Sigmoid colon (tissue), 7 donors: ENCODE results near the gene FITM1. TPM values are rescaled to one million over a fixed set of nuclear protein-coding genes. Genes with fewer than 3 reads are reported as not detected.

Experiments used
- DNase-seq: peaks from one replicate; pipeline ENCODE4 v3.0.0-alpha.2; 2019
- H3K27ac ChIP-seq, 4 donors: fragments of 200-600 bp; sonication (generic); one replicate each; pipeline ENCODE4 v1.5.1; 2016 to 2019; ENCODE audit warnings: mild to moderate bottlenecking in 1 of 4
- H3K27me3 ChIP-seq, 3 donors: fragments of 200-600 bp; sonication (generic); one replicate each; pipeline ENCODE4 v1.5.1; 2019; ENCODE audit warnings: mild to moderate bottlenecking in 1 of 3
- H3K36me3 ChIP-seq, 4 donors: fragments of 200-600 bp; sonication (generic); one replicate each; pipeline ENCODE4 v1.5.1; 2016 to 2019
- H3K4me1 ChIP-seq, 4 donors: fragments of 200-600 bp; sonication (generic); one replicate each; pipeline ENCODE4 v1.5.1; 2017 to 2019
- H3K4me3 ChIP-seq, 4 donors: fragments of 200-600 bp; sonication (generic); one replicate each; pipeline ENCODE4 v1.5.1; 2017 to 2019; ENCODE audit warnings: mild to moderate bottlenecking in 2 of 4, moderate library complexity in 1 of 4
- H3K9me3 ChIP-seq, 4 donors: fragments of 200-600 bp in 3 of 4; sonication (generic) in 3 of 4; one replicate each; pipeline versions ENCODE4 v1.5.1 to v1.6.1; 2013 to 2019
- CTCF ChIP-seq, 4 experiments: fragments of 450-650 bp in 3 of 4; fragments of 200-600 bp in 1 of 4; IDR thresholded peaks; one replicate each; pipeline ENCODE4 v1.5.1; 2016 to 2019; ENCODE audit warnings: antibody characterized with exemption in 4 of 4, mild to moderate bottlenecking in 3 of 4, moderate library complexity in 2 of 4
- EP300 ChIP-seq, 4 donors: sonication (generic); formaldehyde crosslinking; IDR thresholded peaks; one replicate each; pipeline ENCODE4 v1.6.1; 2017; ENCODE audit warnings: antibody characterized with exemption in 4 of 4
- POLR2A ChIP-seq, 2 donors: fragments of 450-650 bp; IDR thresholded peaks; one replicate each; pipeline ENCODE4 v1.6.1; 2016; ENCODE audit warnings: antibody characterized with exemption in 2 of 2, mild to moderate bottlenecking in 2 of 2, moderate library complexity in 2 of 2
- POLR2AphosphoS5 ChIP-seq, 4 donors: sonication (generic); formaldehyde crosslinking; IDR thresholded peaks; one replicate each; pipeline ENCODE4 v1.6.1; 2017; ENCODE audit warnings: antibody characterized with exemption in 4 of 4
- WGBS, 2 donors: extraction: QIAGEN DNeasy Blood & Tissue Kit; methylation state at CpG; one replicate each; pipeline ENCODE4 v1.1.7; 2013; 5-methylcytosine and 5-hydroxymethylcytosine counted together
- intact Hi-C: fragments of 100-400 bp; cut with DNase I; formaldehyde crosslinking; loops from one replicate; pipeline ENCODE4 v1.15.1; 2023
- polyA plus RNA-seq, 3 donors: library from polyadenylated mRNA; stranded (reverse); fragments of 200-250 nt; gene quantifications; one replicate each; pipeline ENCODE4 v1.2.3, GENCODE V29; 2013
- total RNA-seq, 4 donors: library from RNA; depleted of rRNA; stranded (reverse); fragments of >200 nt; gene quantifications; one replicate each; pipeline ENCODE4 v1.1.0, GENCODE V29; 2016
- donor health status: healthy with polysubstance abuse.
- donor health status: Bipolar disorder and iron deficiency.
- donor health status: healthy.

FITM1 gene
- total and polyA plus RNA-seq, 7 donors, result 0.33 to 1.8 TPM; not detected in 5

- intact Hi-C loops, result loop anchor here (1.0 to 10.0 kb wide), 3 partner anchors 22 to 560 kb away; partner anchors contain the start of genes IRF9, PSME1, THTPA and ZFHX2
- peak; percentile 100 for DNase-seq
- H3K27me3 ChIP-seq, result no peaks in the 10 kb centered on the region
- H3K27ac ChIP-seq, result peak within 1 kb of the TSS; percentile 95 to 99 (median 98)
- no peaks in the 10 kb centered on the region for H3K9me3 ChIP-seq
- peaks cover 0 to 19% (median 18%) of the 10 kb centered on the region in 4 donors for H3K4me1 ChIP-seq
- TF ChIP-seq EP300 (IDR thresholded peaks at IDR 0.05) (peak in 3 of 4 donors; percentile 81 to 90 (median 89)), POLR2A (IDR thresholded peaks at IDR 0.05) (no peak), POLR2AphosphoS5 (IDR thresholded peaks at IDR 0.05) (peak; percentile 59 to 88 (median 69)), CTCF (IDR thresholded peaks at IDR 0.05) (no peak)
- peaks cover 8 to 30% (median 20%) of the 10 kb centered on the region in 4 donors for H3K36me3 ChIP-seq
- peak within 1 kb of the TSS; percentile 66 to 85 (median 74) for H3K4me3 ChIP-seq
- 0 to 1% methylated on average over 65 of the region's 65 CpGs for WGBS, 2 donors
Observed at GRCh38 chr14:24114532-24115421, 15.7 kb upstream of the FITM1 start, which contains the start of the genes DCAF11 and NRL. Gene DCAF11 (plus strand): TSS chr14:24114777. CDS start chr14:24115595, 818 bp downstream. Gene NRL (minus strand): TSS chr14:24114949. CDS start chr14:24082848, 32,101 bp downstream.

- Histone ChIP-seq H3K27me3 (no peaks in the 10 kb centered on the region), H3K4me3 (peak overlapping the region; percentile 66 to 85 (median 74)), H3K27ac (peak overlapping the region; percentile 95 to 99 (median 98)), H3K9me3 (no peaks in the 10 kb centered on the region), H3K4me1 (peaks cover 0 to 19% (median 18%) of the 10 kb centered on the region in 4 donors), H3K36me3 (peaks cover 9 to 38% (median 26%) of the 10 kb centered on the region in 4 donors)
- 1 to 3% methylated on average over 14 of the region's 14 CpGs for WGBS, 2 donors
- intact Hi-C loops, result loop anchor here (2.0 to 10.0 kb wide), 2 partner anchors 21 to 561 kb away; partner anchors contain the start of genes PSME1, THTPA and ZFHX2
- no peak for DNase-seq
- TF ChIP-seq EP300 (IDR thresholded peaks at IDR 0.05) (no peak), POLR2A (IDR thresholded peaks at IDR 0.05) (no peak), CTCF (IDR thresholded peaks at IDR 0.05) (no peak), POLR2AphosphoS5 (IDR thresholded peaks at IDR 0.05) (no peak)
Observed at GRCh38 chr14:24115422-24116127, 14.9 kb upstream of the FITM1 start.

- peak; percentile 21 for DNase-seq
- TF ChIP-seq POLR2A (IDR thresholded peaks at IDR 0.05), result no peak
- no peak for TF ChIP-seq CTCF (IDR thresholded peaks at IDR 0.05)
- no peak for TF ChIP-seq EP300 (IDR thresholded peaks at IDR 0.05)
- no peak for TF ChIP-seq POLR2AphosphoS5 (IDR thresholded peaks at IDR 0.05)
- Histone ChIP-seq H3K27me3 (no peaks in the 10 kb centered on the region), H3K9me3 (no peaks in the 10 kb centered on the region), H3K4me3 (peak overlapping the region in 2 of 4 donors; percentile 67 to 85), H3K27ac (no peak overlapping the region), H3K36me3 (peaks cover 13 to 45% (median 33%) of the 10 kb centered on the region in 4 donors), H3K4me1 (peaks cover 0 to 19% (median 18%) of the 10 kb centered on the region in 4 donors)
- WGBS, 2 donors, result 67 to 85% methylated on average over 6 of the region's 6 CpGs
- intact Hi-C loops, result loop anchor here (10.0 kb wide), 1 partner anchor 561 kb away; the partner anchor contains the start of genes THTPA and ZFHX2
Observed at GRCh38 chr14:24116128-24116814, 14.2 kb upstream of the FITM1 start.

DNA sequence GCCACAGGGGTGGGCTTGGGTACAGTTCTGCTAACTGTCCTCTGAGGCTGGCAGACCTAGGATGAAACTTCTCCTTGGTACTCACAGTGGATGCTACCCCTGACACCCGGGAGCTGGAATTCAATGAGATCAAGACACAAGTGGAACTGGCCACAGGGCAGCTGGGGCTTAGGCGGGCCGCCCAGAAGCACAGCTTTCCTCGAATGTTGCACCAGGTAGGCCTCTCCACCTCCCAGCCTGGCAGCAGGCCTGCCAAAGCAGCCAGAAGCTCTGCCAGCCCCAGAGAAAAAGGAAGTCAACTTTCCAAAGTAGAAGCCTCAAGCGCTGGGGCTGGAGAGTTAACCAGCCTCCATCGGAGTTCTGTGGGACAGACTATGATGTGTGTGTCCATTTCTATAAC, 13.3 kb upstream of the FITM1 start:
- TF ChIP-seq CTCF (IDR thresholded peaks at IDR 0.05) (no peak), POLR2AphosphoS5 (IDR thresholded peaks at IDR 0.05) (no peak), EP300 (IDR thresholded peaks at IDR 0.05) (no peak), POLR2A (IDR thresholded peaks at IDR 0.05) (no peak)
- H3K4me1 ChIP-seq, result peaks cover 0 to 19% (median 18%) of the 10 kb centered on the region in 4 donors
- H3K27me3 ChIP-seq, result no peaks in the 10 kb centered on the region
- 88 to 97% methylated on average over 6 of the region's 6 CpGs for WGBS, 2 donors
- H3K4me3 ChIP-seq, result no peak overlapping the region
- peaks cover 13 to 53% (median 39%) of the 10 kb centered on the region in 4 donors for H3K36me3 ChIP-seq
- H3K9me3 ChIP-seq, result no peaks in the 10 kb centered on the region
- intact Hi-C loops, result loop anchor here (10.0 kb wide), 1 partner anchor 562 kb away; the partner anchor contains the start of genes THTPA and ZFHX2
- DNase-seq, result no peak
- no peak overlapping the region for H3K27ac ChIP-seq
